Neural progenitor cell (in vitro differentiated cells): Measurements from ENCODE around the gene NHLRC4.

Experiments
- CTCF ChIP-seq: fragments of 200-600 bp; sonication (generic); IDR thresholded peaks from 2 replicates; pipeline ENCODE4 v1.5.1; 2017; ENCODE audit warnings: antibody characterized with exemption, mild to moderate bottlenecking
- EZH2 ChIP-seq: fragments of 200-600 bp; sonication (generic); IDR thresholded peaks from 2 replicates; pipeline ENCODE4 v1.6.1; 2017; ENCODE audit warnings: antibody characterized with exemption, mild to moderate bottlenecking, moderate library complexity
- EZH2phosphoT487 ChIP-seq: fragments of 200-600 bp; sonication (generic); IDR thresholded peaks from 2 replicates; pipeline ENCODE4 v1.6.1; 2017; ENCODE audit warnings: antibody characterized with exemption

GRCh38 chr16:520847-521246, 46.0 kb upstream of the NHLRC4 start:
- TF ChIP-seq CTCF (no peak), EZH2 (no peak), EZH2phosphoT487 (no peak)
